Cortex of kidney (tissue), 1 donor: Measurements from ENCODE around the gene ITPK1.
"Not testable (repeated sequence)": the region's sequence is repeated elsewhere in the genome, so short reads cannot be mapped to it uniquely, and the experiment has no call there.

Experiments used
- DNase-seq: peaks from one replicate; lab custom pipeline; 2025; lab: John Stamatoyannopoulos, UW

The ITPK1 gene

GRCh38 chr14:93084402-93084801 lies 31.3 kb downstream of the ITPK1 start:
- no peak for DNase-seq

- DNase-seq = no peak
Observed at GRCh38 chr14:93083917-93084316, 31.8 kb downstream of the ITPK1 start.

- no peak for DNase-seq
Observed at GRCh38 chr14:93082576-93083001, 33.1 kb downstream of the ITPK1 start.

GRCh38 chr14:93081876-93082570 lies 33.7 kb downstream of the ITPK1 start:
- DNase-seq = no peak

- no peak for DNase-seq
Observed at GRCh38 chr14:93079865-93080403, 35.8 kb downstream of the ITPK1 start.

GRCh38 chr14:93079321-93079720 lies 36.4 kb downstream of the ITPK1 start:
- no peak for DNase-seq

- no peak for DNase-seq
Observed at GRCh38 chr14:93078870-93079269, 36.9 kb downstream of the ITPK1 start.

GRCh38 chr14:93076755-93077154 lies 39.0 kb downstream of the ITPK1 start:
- no peak for DNase-seq

- no peak for DNase-seq
Observed at GRCh38 chr14:93075891-93076290, 39.8 kb downstream of the ITPK1 start.

- no peak for DNase-seq
Observed at GRCh38 chr14:93073910-93074769, 41.6 kb downstream of the ITPK1 start.

- no peak for DNase-seq
Observed at GRCh38 chr14:93073358-93073707, 42.4 kb downstream of the ITPK1 start.

- DNase-seq = no peak
Observed at GRCh38 chr14:93072659-93073357, 42.9 kb downstream of the ITPK1 start.

GRCh38 chr14:93068711-93069110 lies 47.0 kb downstream of the ITPK1 start:
- no peak for DNase-seq

GRCh38 chr14:93067088-93067487 lies 48.6 kb downstream of the ITPK1 start:
- DNase-seq = no peak

GRCh38 chr14:93065272-93065730 lies 50.4 kb downstream of the ITPK1 start:
- DNase-seq = no peak

GRCh38 chr14:93064411-93065271 lies 51.1 kb downstream of the ITPK1 start:
- no peak for DNase-seq

- DNase-seq = no peak
Observed at GRCh38 chr14:93063393-93063792, 52.3 kb downstream of the ITPK1 start.

GRCh38 chr14:93062890-93063289 lies 52.8 kb downstream of the ITPK1 start:
- no peak for DNase-seq

- not testable (repeated sequence) for DNase-seq
Observed at GRCh38 chr14:93062013-93062412, 53.7 kb downstream of the ITPK1 start.

GRCh38 chr14:93061380-93062012 lies 54.2 kb downstream of the ITPK1 start:
- no peak for DNase-seq

- no peak for DNase-seq
Observed at GRCh38 chr14:93060841-93061240, 54.9 kb downstream of the ITPK1 start.
